Measurements from ENCODE around the gene MADD. TPM values are rescaled to one million over a fixed set of nuclear protein-coding genes. Genes with fewer than 3 reads are reported as not detected.

Gene MADD
- total and polyA plus RNA-seq, 10 of the 15 experiments (the other 5 are each of a cell fraction or from before 2014, with no cell fraction given), result 0.47 to 35.4 (median 17.6) TPM

GRCh38 chr11:47352556-47352955 is 82.6 kb downstream of the MADD start, which contains the start of gene MYBPC3:
Gene MYBPC3 (minus strand): TSS chr11:47352702. CDS start chr11:47352647, 55 bp downstream.
- Histone ChIP-seq H3K4me3 (no peak within 1 kb of the TSS), H3K36me3 (ENCODE audit: control insufficient read depth in 2 of 2, insufficient read depth in 2 of 2, low read length in 1 of 2) (no peaks in the 10 kb centered on the region; a peak in 1 of 4 replicates), H3K4me1 (ENCODE audit: control insufficient read depth, insufficient read depth, low read length) (no peaks in the 10 kb centered on the region), H2AFZ (ENCODE audit: control insufficient read depth, low read depth, low read length) (no peak within 1 kb of the TSS), H3K4me2 (ENCODE audit: control insufficient read depth, insufficient read depth) (no peak within 1 kb of the TSS), H3K27ac (ENCODE audit: control insufficient read depth, insufficient read depth) (no peak within 1 kb of the TSS), H3K9me3 (replicated peaks; ENCODE audit: control insufficient read depth, insufficient read depth, low read length) (no peaks in the 10 kb centered on the region; the same call in 2 of the 3 replicates), H3K27me3 (replicated peaks in 1 of 2; ENCODE audit: control insufficient read depth in 2 of 2, insufficient read depth in 2 of 2, low read length in 1 of 2) (no peaks in the 10 kb centered on the region; a peak in 1 of 4 replicates), H3K79me2 (ENCODE audit: control insufficient read depth, insufficient read depth, low read length) (no peaks in the 10 kb centered on the region), H3K9ac (ENCODE audit: control insufficient read depth, insufficient read depth, low read length) (no peak within 1 kb of the TSS), H4K20me1 (ENCODE audit: control insufficient read depth, insufficient read depth) (no peaks in the 10 kb centered on the region)
- RAD21 ChIA-PET (ENCODE audit: unreplicated experiment), result no interaction called here
- 67% methylated on average over 5 of the region's 5 CpGs for WGBS (ENCODE audit: insufficient coverage, insufficient replicate concordance, low lambda C conversion rate, missing lambda C conversion rate)
- no peak for ATAC-seq
- TF ChIP-seq CHD1 (IDR thresholded peaks at IDR 0.05; ENCODE audit: low read depth, low read length), result no peak
- no peak for TF ChIP-seq CBX5 (IDR thresholded peaks at IDR 0.05; ENCODE audit: low read depth)
- no peak for TF ChIP-seq STAT1 (conservative IDR thresholded peaks at IDR 0.05)
- TF ChIP-seq ZNF274 (IDR thresholded peaks at IDR 0.05; ENCODE audit: insufficient read depth, insufficient read length), result no peak
- TF ChIP-seq ZNF687 (IDR thresholded peaks at IDR 0.05), result no peak
- TF ChIP-seq ZZZ3 (IDR thresholded peaks at IDR 0.05; ENCODE audit: control insufficient read depth, insufficient read length, low read depth), result no peak
- TF ChIP-seq SIX5 (IDR thresholded peaks at IDR 0.05; ENCODE audit: low read depth, low read length, severe bottlenecking), result no peak
- TF ChIP-seq RAD51 (IDR thresholded peaks at IDR 0.05), result no peak
- TF ChIP-seq HSF1 (IDR thresholded peaks at IDR 0.05; ENCODE audit: low read depth, low read length), result no peak
- TF ChIP-seq KAT2A (conservative IDR thresholded peaks at IDR 0.05; ENCODE audit: control insufficient read depth, low read depth, low read length), result no peak
- TF ChIP-seq ZSCAN29 (IDR thresholded peaks at IDR 0.05), result no peak
- TF ChIP-seq FOXM1 (IDR thresholded peaks at IDR 0.05; ENCODE audit: low read depth, low read length), result no peak
- no peak for TF ChIP-seq POLR2AphosphoS5 (IDR thresholded peaks at IDR 0.05; ENCODE audit: low read length)
- no peak for TF ChIP-seq CBX3 (IDR thresholded peaks at IDR 0.05; ENCODE audit: borderline replicate concordance, low read depth)
- POLR2A ChIA-PET, result no interaction called here
- in situ Hi-C loops (cut with MboI), result no loop called here
- no peak for DNase-seq (ENCODE audit: low read depth, low spot score)
- SMC1A ChIA-PET (ENCODE audit: uncharacterized antibody, unreplicated experiment), result no interaction called here
- CTCF ChIA-PET, result interaction anchor here (0.7 kb wide), 1 partner anchor 37 kb away, joined by 3 read pairs; no protein-coding TSS in a partner anchor
- intact Hi-C loops (cut with micrococcal nuclease; ENCODE audit: unreplicated experiment), result no loop called here
- BruUV-seq (replicated peaks), result no TSS peak
- no peak for FAIRE-seq

All from GM12878 (cell line).